ENCODE data around the gene SDF4. TPM values are rescaled to one million over a fixed set of nuclear protein-coding genes. Genes with fewer than 3 reads are reported as not detected.

SDF4 gene
- total and polyA plus RNA-seq, 7 experiments from 2014 or later: 74.8 to 124 (median 107) TPM

- peaks cover 10 to 12% of the 10 kb centered on the region in 2 donors for H3K4me1 ChIP-seq (ENCODE audit: control insufficient read depth in 2 of 2, insufficient read depth in 2 of 2, low read length in 2 of 2)
- Mint-ChIP-seq H3K36me3 (no peaks in the 10 kb centered on the region), H3K4me3 (no peak overlapping the region), H3K4me1 (peaks cover 0 to 21% (median 11%) of the 10 kb centered on the region in 7 donors), H3K27me3 (peaks cover 0 to 4% (median 0%) of the 10 kb centered on the region in 5 donors), H3K9me3 (no peaks in the 10 kb centered on the region), H3K27ac (no peak overlapping the region)
- ATAC-seq (no peak), DNase-seq (no peak)
- H3K27ac ChIP-seq (ENCODE audit: low read depth, low read length): no peak overlapping the region
- no peaks in the 10 kb centered on the region for H3K36me3 ChIP-seq (ENCODE audit: control insufficient read depth in 2 of 3, insufficient read depth in 3 of 3, low read length in 3 of 3)
- H3K27me3 ChIP-seq (ENCODE audit: control insufficient read depth in 2 of 2, insufficient read depth in 2 of 2, low read length in 2 of 2): no peaks in the 10 kb centered on the region
- POLR2A ChIA-PET: interaction anchor here (0.6 to 1.3 kb wide), 2 partner anchors 16 to 29 kb away, joined by 4 to 5 read pairs; no protein-coding TSS in a partner anchor
- H3K4me3 ChIP-seq (ENCODE audit: low read length): no peak overlapping the region
- intact Hi-C loops (cut with micrococcal nuclease): no loop called here
- H3K9me3 ChIP-seq (ENCODE audit: control insufficient read depth in 2 of 3, low read length in 3 of 3): no peaks in the 10 kb centered on the region
- CTCF ChIA-PET: no interaction called here
These were observed 15.6 kb upstream of the SDF4 start for GRCh38 chr1:1247341-1247913.

GRCh38 chr1:1246577-1247340 lies 15.0 kb upstream of the SDF4 start, which contains the start of gene C1QTNF12:
TSS of gene C1QTNF12 (minus strand) at chr1:1246722. CDS start at chr1:1246690, 32 bp downstream.
- peak within 1 kb of the TSS in 1 of 10 donors; percentile 25 for H3K4me3 Mint-ChIP-seq
- no peak within 1 kb of the TSS for H3K27ac ChIP-seq (ENCODE audit: low read depth, low read length)
- DNase-seq: no peak
- H3K27me3 Mint-ChIP-seq: peaks cover 0 to 4% (median 0%) of the 10 kb centered on the region in 5 donors
- CTCF ChIA-PET: no interaction called here
- H3K4me3 ChIP-seq (ENCODE audit: low read length): no peak within 1 kb of the TSS
- H3K27me3 ChIP-seq (ENCODE audit: control insufficient read depth in 2 of 2, insufficient read depth in 2 of 2, low read length in 2 of 2): no peaks in the 10 kb centered on the region
- no peak for ATAC-seq
- H3K36me3 ChIP-seq (ENCODE audit: control insufficient read depth in 2 of 3, insufficient read depth in 3 of 3, low read length in 3 of 3): no peaks in the 10 kb centered on the region
- H3K27ac Mint-ChIP-seq: no peak within 1 kb of the TSS
- peaks cover 0 to 17% (median 11%) of the 10 kb centered on the region in 7 donors for H3K4me1 Mint-ChIP-seq
- H3K36me3 Mint-ChIP-seq: no peaks in the 10 kb centered on the region
- intact Hi-C loops (cut with micrococcal nuclease): no loop called here
- POLR2A ChIA-PET: interaction anchor here (0.6 to 1.3 kb wide), 2 partner anchors 16 to 30 kb away, joined by 4 to 5 read pairs; no protein-coding TSS in a partner anchor
- peaks cover 10 to 12% of the 10 kb centered on the region in 2 donors for H3K4me1 ChIP-seq (ENCODE audit: control insufficient read depth in 2 of 2, insufficient read depth in 2 of 2, low read length in 2 of 2)
- H3K9me3 Mint-ChIP-seq: no peaks in the 10 kb centered on the region
- H3K9me3 ChIP-seq (ENCODE audit: control insufficient read depth in 2 of 3, low read length in 3 of 3): no peaks in the 10 kb centered on the region

GRCh38 chr1:1245817-1246576 lies 14.2 kb upstream of the SDF4 start:
- peaks cover 0 to 4% (median 0%) of the 10 kb centered on the region in 5 donors for H3K27me3 Mint-ChIP-seq
- H3K36me3 Mint-ChIP-seq: no peaks in the 10 kb centered on the region
- no peak overlapping the region for H3K27ac Mint-ChIP-seq
- DNase-seq: no peak
- H3K36me3 ChIP-seq (ENCODE audit: control insufficient read depth in 2 of 3, insufficient read depth in 3 of 3, low read length in 3 of 3): no peaks in the 10 kb centered on the region
- ATAC-seq: no peak
- CTCF ChIA-PET: no interaction called here
- no peak overlapping the region for H3K4me3 ChIP-seq (ENCODE audit: low read length)
- H3K9me3 ChIP-seq (ENCODE audit: control insufficient read depth in 2 of 3, low read length in 3 of 3): no peaks in the 10 kb centered on the region
- peak overlapping the region in 1 of 10 donors; percentile 25 for H3K4me3 Mint-ChIP-seq
- no peak overlapping the region for H3K27ac ChIP-seq (ENCODE audit: low read depth, low read length)
- peaks cover 0 to 15% (median 8%) of the 10 kb centered on the region in 7 donors for H3K4me1 Mint-ChIP-seq
- no peaks in the 10 kb centered on the region for H3K27me3 ChIP-seq (ENCODE audit: control insufficient read depth in 2 of 2, insufficient read depth in 2 of 2, low read length in 2 of 2)
- intact Hi-C loops (cut with micrococcal nuclease): no loop called here
- POLR2A ChIA-PET: no interaction called here
- H3K4me1 ChIP-seq (ENCODE audit: control insufficient read depth in 2 of 2, insufficient read depth in 2 of 2, low read length in 2 of 2): peaks cover 6% of the 10 kb centered on the region in 2 donors
- no peaks in the 10 kb centered on the region for H3K9me3 Mint-ChIP-seq

- Histone ChIP-seq H3K4me1 (ENCODE audit: control insufficient read depth in 2 of 2, insufficient read depth in 2 of 2, low read length in 2 of 2) (no peaks in the 10 kb centered on the region), H3K27me3 (ENCODE audit: control insufficient read depth in 2 of 2, insufficient read depth in 2 of 2, low read length in 2 of 2) (no peaks in the 10 kb centered on the region), H3K27ac (ENCODE audit: low read depth, low read length) (no peak overlapping the region), H3K36me3 (ENCODE audit: control insufficient read depth in 2 of 3, insufficient read depth in 3 of 3, low read length in 3 of 3) (no peaks in the 10 kb centered on the region), H3K9me3 (ENCODE audit: control insufficient read depth in 2 of 3, low read length in 3 of 3) (no peaks in the 10 kb centered on the region), H3K4me3 (ENCODE audit: low read length) (no peak overlapping the region)
- ATAC-seq: no peak
- Mint-ChIP-seq H3K4me1 (peaks cover 0 to 8% (median 2%) of the 10 kb centered on the region in 7 donors), H3K36me3 (no peaks in the 10 kb centered on the region), H3K27ac (no peak overlapping the region), H3K9me3 (no peaks in the 10 kb centered on the region), H3K27me3 (peaks cover 0 to 4% (median 0%) of the 10 kb centered on the region in 5 donors), H3K4me3 (no peak overlapping the region)
- no peak for DNase-seq
- intact Hi-C loops (cut with micrococcal nuclease): no loop called here
- ChIA-PET POLR2A (no interaction called here), CTCF (no interaction called here)
These were observed 13.5 kb upstream of the SDF4 start for GRCh38 chr1:1245178-1245816.

GRCh38 chr1:1244192-1244811 lies 12.5 kb upstream of the SDF4 start:
- Histone ChIP-seq H3K36me3 (ENCODE audit: control insufficient read depth in 2 of 3, insufficient read depth in 3 of 3, low read length in 3 of 3) (no peaks in the 10 kb centered on the region), H3K4me3 (ENCODE audit: low read length) (no peak overlapping the region), H3K9me3 (ENCODE audit: control insufficient read depth in 2 of 3, low read length in 3 of 3) (no peaks in the 10 kb centered on the region), H3K27me3 (ENCODE audit: control insufficient read depth in 2 of 2, insufficient read depth in 2 of 2, low read length in 2 of 2) (no peaks in the 10 kb centered on the region), H3K27ac (ENCODE audit: low read depth, low read length) (no peak overlapping the region), H3K4me1 (ENCODE audit: control insufficient read depth in 2 of 2, insufficient read depth in 2 of 2, low read length in 2 of 2) (no peaks in the 10 kb centered on the region)
- Mint-ChIP-seq H3K4me3 (no peak overlapping the region), H3K4me1 (no peaks in the 10 kb centered on the region), H3K9me3 (no peaks in the 10 kb centered on the region), H3K27me3 (peaks cover 0 to 4% (median 0%) of the 10 kb centered on the region in 5 donors), H3K36me3 (no peaks in the 10 kb centered on the region), H3K27ac (no peak overlapping the region)
- POLR2A ChIA-PET: no interaction called here
- ATAC-seq: no peak
- intact Hi-C loops (cut with micrococcal nuclease): no loop called here
- CTCF ChIA-PET: no interaction called here
- no peak for DNase-seq

GRCh38 chr1:1243807-1244191 lies 12.0 kb upstream of the SDF4 start:
- Histone ChIP-seq H3K4me1 (ENCODE audit: control insufficient read depth in 2 of 2, insufficient read depth in 2 of 2, low read length in 2 of 2) (no peaks in the 10 kb centered on the region), H3K27me3 (ENCODE audit: control insufficient read depth in 2 of 2, insufficient read depth in 2 of 2, low read length in 2 of 2) (no peaks in the 10 kb centered on the region), H3K36me3 (ENCODE audit: control insufficient read depth in 2 of 3, insufficient read depth in 3 of 3, low read length in 3 of 3) (no peaks in the 10 kb centered on the region), H3K9me3 (ENCODE audit: control insufficient read depth in 2 of 3, low read length in 3 of 3) (no peaks in the 10 kb centered on the region), H3K27ac (ENCODE audit: low read depth, low read length) (no peak overlapping the region), H3K4me3 (ENCODE audit: low read length) (no peak overlapping the region)
- Mint-ChIP-seq H3K4me1 (no peaks in the 10 kb centered on the region), H3K27ac (no peak overlapping the region), H3K27me3 (peaks cover 0 to 4% (median 0%) of the 10 kb centered on the region in 5 donors), H3K36me3 (no peaks in the 10 kb centered on the region), H3K4me3 (no peak overlapping the region), H3K9me3 (no peaks in the 10 kb centered on the region)
- POLR2A ChIA-PET: no interaction called here
- CTCF ChIA-PET: no interaction called here
- no peak for DNase-seq
- ATAC-seq: peak; percentile 1
- intact Hi-C loops (cut with micrococcal nuclease): no loop called here
